SK-N-SH (cell line): ENCODE results near the gene GSG1L. TPM values are rescaled to one million over a fixed set of nuclear protein-coding genes. Genes with fewer than 3 reads are reported as not detected.

Experiments
- CTCF ChIA-PET: fragments of 300-600, 350-600 bp; formaldehyde crosslinking; extraction: SDS; loops from one replicate; lab custom pipeline; 2021; lab: Yijun Ruan, JAX
- POLR2A ChIA-PET: fragments of 350-600 bp; sonication (Branson Sonifier 250); formaldehyde crosslinking; extraction: SDS; loops from one replicate; lab custom pipeline; 2020; ENCODE audit warnings: antibody characterized with exemption, inconsistent platforms; lab: Yijun Ruan, JAX
- DNase-seq: peaks from one replicate; pipeline ENCODE4 v3.0.0; 2012
- H2AFZ ChIP-seq: fragments of 200-600 bp; sonication (generic); 2 replicates; pipeline ENCODE4 v1.8.1; 2016; ENCODE audit warnings: antibody characterized with exemption, mild to moderate bottlenecking, low read depth
- H3F3A ChIP-seq: fragments of 200-600 bp; sonication (generic); replicated peaks from 2 replicates; pipeline ENCODE3; 2016; ENCODE audit warnings: antibody characterized with exemption, mild to moderate bottlenecking; ENCODE audit not compliant: insufficient read depth
- H3K27ac ChIP-seq, 2 experiments: fragments of 200-500 bp in 1 of 2; fragments of 200-600 bp in 1 of 2; sonication (Bioruptor generic) in 1 of 2; sonication (generic), shearing (Covaris generic) in 1 of 2; 2 replicates each; pipeline versions ENCODE4 v1.5.1 to v1.6.1; 2014 to 2016; ENCODE audit warnings: low read depth in 2 of 2, inconsistent platforms in 1 of 2, low read length in 1 of 2, mild to moderate bottlenecking in 1 of 2, mixed read lengths in 1 of 2
- H3K27me3 ChIP-seq: fragments of 200-600 bp; sonication (generic), shearing (Covaris generic); 2 replicates; pipeline ENCODE4 v1.6.1; 2016; ENCODE audit warnings: mixed run types; ENCODE audit not compliant: insufficient read depth
- H3K36me3 ChIP-seq, 2 experiments: fragments of 200-500 bp in 1 of 2; fragments of 200-600 bp in 1 of 2; sonication (Bioruptor generic) in 1 of 2; sonication (generic) in 1 of 2; replicated peaks in 1 of 2; 2 replicates each; pipeline versions ENCODE3 to v1.5.1; 2014 to 2016; ENCODE audit warnings: low read length in 1 of 2, mild to moderate bottlenecking in 1 of 2; ENCODE audit not compliant: insufficient read depth in 2 of 2, control insufficient read depth in 1 of 2
- H3K4me1 ChIP-seq, 2 experiments: fragments of 200-500 bp in 1 of 2; fragments of 200-600 bp in 1 of 2; sonication (Bioruptor generic) in 1 of 2; sonication (generic), shearing (Covaris generic) in 1 of 2; 2 replicates each; pipeline versions ENCODE4 v1.5.1 to v1.6.1; 2014 to 2016; ENCODE audit warnings: low read depth in 1 of 2, low read length in 1 of 2, mixed run types in 1 of 2; ENCODE audit not compliant: insufficient read depth in 2 of 2, control insufficient read depth in 1 of 2
- H3K4me2 ChIP-seq: fragments of 200-600 bp; sonication (generic), shearing (Covaris generic); 2 replicates; pipeline ENCODE4 v1.6.1; 2017; ENCODE audit warnings: mixed run types
- H3K4me3 ChIP-seq, 2 experiments: fragments of 200-500 bp in 1 of 2; fragments of 200-600 bp in 1 of 2; sonication (Bioruptor generic) in 1 of 2; sonication (generic), shearing (Covaris generic) in 1 of 2; 2 replicates each; pipeline versions ENCODE4 v1.5.1 to v1.8.1; 2014 to 2016; ENCODE audit warnings: low read depth in 2 of 2, inconsistent platforms in 1 of 2, low read length in 1 of 2, mild to moderate bottlenecking in 1 of 2, mixed read lengths in 1 of 2, moderate library complexity in 1 of 2
- H3K79me2 ChIP-seq: fragments of 200-600 bp; sonication (generic); 2 replicates; pipeline ENCODE4 v1.8.1; 2017; ENCODE audit warnings: mild to moderate bottlenecking; ENCODE audit not compliant: insufficient read depth
- H3K9ac ChIP-seq: fragments of 200-600 bp; sonication (generic); 2 replicates; pipeline ENCODE4 v1.6.1; 2017; ENCODE audit warnings: mixed run types
- H3K9me2 ChIP-seq: fragments of 200-600 bp; sonication (generic); 2 replicates; pipeline ENCODE4 v1.6.1; 2017; ENCODE audit warnings: mixed run types
- H3K9me3 ChIP-seq: fragments of 200-600 bp; sonication (generic); 2 replicates; pipeline ENCODE4 v1.6.1; 2017; ENCODE audit warnings: mixed run types, mild to moderate bottlenecking, moderate library complexity
- H4K20me1 ChIP-seq: fragments of 200-600 bp; sonication (generic); 2 replicates; pipeline ENCODE4 v1.6.1; 2017; ENCODE audit warnings: mild to moderate bottlenecking, mixed run types; ENCODE audit not compliant: insufficient read depth
- CHD2 ChIP-seq: fragments of 150-350 bp; IDR thresholded peaks from 2 replicates; pipeline ENCODE4 v1.6.1; 2018; ENCODE audit warnings: low read length; ENCODE audit not compliant: partially characterized antibody
- EZH2phosphoT487 ChIP-seq: fragments of 200-600 bp; sonication (generic); IDR thresholded peaks from 2 replicates; pipeline ENCODE4 v1.6.1; 2017; ENCODE audit warnings: low read depth, mixed run types, mild to moderate bottlenecking, antibody characterized with exemption, moderate library complexity, borderline replicate concordance
- FOSL2 ChIP-seq: IDR thresholded peaks from 2 replicates; pipeline ENCODE4 v1.4.0; 2012; ENCODE audit warnings: low read depth, mild to moderate bottlenecking, moderate library complexity, borderline replicate concordance
- FOXM1 ChIP-seq: IDR thresholded peaks from 2 replicates; pipeline ENCODE4 v1.4.0; 2012; ENCODE audit warnings: low read depth, mild to moderate bottlenecking
- GABPA ChIP-seq: IDR thresholded peaks from 2 replicates; pipeline ENCODE4 v1.4.0; 2012; ENCODE audit warnings: low read depth, mild to moderate bottlenecking
- JUND ChIP-seq: IDR thresholded peaks from 2 replicates; pipeline ENCODE4 v1.4.0; 2012
- NFIC ChIP-seq: IDR thresholded peaks from 2 replicates; pipeline ENCODE4 v1.4.0; 2012; ENCODE audit warnings: borderline replicate concordance
- PBX3 ChIP-seq: IDR thresholded peaks from 2 replicates; pipeline ENCODE4; 2012
- RAD21 ChIP-seq: IDR thresholded peaks from 2 replicates; pipeline ENCODE4 v1.6.1; 2012; ENCODE audit warnings: mild to moderate bottlenecking, low read length
- SIN3A ChIP-seq: IDR thresholded peaks from 2 replicates; pipeline ENCODE4 v1.6.1; 2012; ENCODE audit warnings: low read depth, mild to moderate bottlenecking, low read length, moderate library complexity, borderline replicate concordance
- SMC3 ChIP-seq: IDR thresholded peaks from 2 replicates; pipeline ENCODE4 v1.6.1; 2012; ENCODE audit warnings: low read depth, low read length, improper control_type of control experiment
- TAF1 ChIP-seq: IDR thresholded peaks from 2 replicates; pipeline ENCODE4 v1.6.1; 2012; ENCODE audit warnings: low read depth, mild to moderate bottlenecking, low read length, moderate library complexity, borderline replicate concordance
- TCF12 ChIP-seq: IDR thresholded peaks from 2 replicates; pipeline ENCODE4 v1.4.0; 2012
- TEAD4 ChIP-seq: IDR thresholded peaks from 2 replicates; pipeline ENCODE4 v1.4.0; 2012; ENCODE audit warnings: mild to moderate bottlenecking, borderline replicate concordance; ENCODE audit not compliant: insufficient read depth
- ZBTB33 ChIP-seq: IDR thresholded peaks from 2 replicates; pipeline ENCODE4 v1.4.0; 2012; ENCODE audit warnings: low read depth, borderline replicate concordance
- WGBS: methylation state at CpG from one replicate; pipeline ENCODE4 v1.1.6; 2017; ENCODE audit warnings: low lambda C conversion rate; 5-methylcytosine and 5-hydroxymethylcytosine counted together
- polyA plus RNA-seq, 3 experiments: library from polyadenylated mRNA; depleted of rRNA; stranded (reverse); fragments of >200 nt; gene quantifications; 2 replicates each; pipeline ENCODE4 v1.2.3, GENCODE V29; 2012

The GSG1L gene
- polyA plus RNA-seq, 1 of the 3 experiments (the other 2 are of a cell fraction), result not detected

GRCh38 chr16:27772093-27772825, 291.3 kb downstream of the GSG1L start:
- H3K9ac ChIP-seq, result no peak overlapping the region
- no peaks in the 10 kb centered on the region for H3F3A ChIP-seq
- H3K4me3 ChIP-seq, result no peak overlapping the region
- ChIA-PET CTCF (interaction anchor here (1.3 kb wide), 2 partner anchors 129 to 133 kb away, joined by 4 to 7 read pairs; no protein-coding TSS in a partner anchor), POLR2A (interaction anchor here (0.6 kb wide), 1 partner anchor 12 kb away, joined by 3 read pairs; no protein-coding TSS in a partner anchor)
- WGBS, result 87% methylated on average over 8 of the region's 8 CpGs
- H3K4me1 ChIP-seq, result peaks cover 0 to 7% of the 10 kb centered on the region in 2 experiments; a peak in 1 of 4 replicates
- TF ChIP-seq RAD21 (no peak), PBX3 (no peak), GABPA (no peak), NFIC (no peak), CHD2 (no peak), TEAD4 (no peak), ZBTB33 (no peak), SIN3A (no peak), TAF1 (no peak), EZH2phosphoT487 (no peak), SMC3 (no peak)
- no peaks in the 10 kb centered on the region for H3K27me3 ChIP-seq
- H3K79me2 ChIP-seq, result no peaks in the 10 kb centered on the region
- no peak overlapping the region for H3K4me2 ChIP-seq
- no peaks in the 10 kb centered on the region for H4K20me1 ChIP-seq
- H2AFZ ChIP-seq, result no peak overlapping the region
- H3K9me3 ChIP-seq, result no peaks in the 10 kb centered on the region
- H3K9me2 ChIP-seq, result no peaks in the 10 kb centered on the region
- H3K27ac ChIP-seq, result no peak overlapping the region
- no peak for DNase-seq
- peaks cover 0 to 30% of the 10 kb centered on the region in 2 experiments for H3K36me3 ChIP-seq

- CTCF ChIA-PET, result interaction anchor here (1.2 to 1.3 kb wide), 3 partner anchors 9 to 132 kb away, joined by 4 to 7 read pairs (median 5); no protein-coding TSS in a partner anchor
- WGBS, result 96% methylated on average over 12 of the region's 16 CpGs
Measured at GRCh38 chr16:27771201-27771910, 292.2 kb downstream of the GSG1L start.

More at GRCh38 chr16:27771201-27771910, 292.2 kb downstream of the GSG1L start:
- no peaks in the 10 kb centered on the region for H3K9me3 ChIP-seq
- no peak for TF ChIP-seq TCF12
- no peak for TF ChIP-seq JUND
- no peak for TF ChIP-seq FOSL2
- TF ChIP-seq FOXM1, result no peak
- no peak for TF ChIP-seq RAD21
- H3F3A ChIP-seq, result no peaks in the 10 kb centered on the region
- no peak for DNase-seq
- POLR2A ChIA-PET, result no interaction called here
- H3K79me2 ChIP-seq, result no peaks in the 10 kb centered on the region
- no peaks in the 10 kb centered on the region for H4K20me1 ChIP-seq
- H2AFZ ChIP-seq, result no peak overlapping the region
- H3K27me3 ChIP-seq, result no peaks in the 10 kb centered on the region
- H3K4me1 ChIP-seq, result peaks cover 0 to 7% of the 10 kb centered on the region in 2 experiments; a peak in 1 of 4 replicates
- H3K36me3 ChIP-seq, result peaks cover 0 to 28% of the 10 kb centered on the region in 2 experiments
- no peak overlapping the region for H3K4me2 ChIP-seq
- no peaks in the 10 kb centered on the region for H3K9me2 ChIP-seq
- no peak overlapping the region for H3K9ac ChIP-seq
- H3K27ac ChIP-seq, result no peak overlapping the region
- no peak overlapping the region for H3K4me3 ChIP-seq
